IMR-90 (cell line): ENCODE measurements around the gene GNL2. TPM values are rescaled to one million over a fixed set of nuclear protein-coding genes. Genes with fewer than 3 reads are reported as not detected.
"Not testable (repeated sequence)": the region's sequence is repeated elsewhere in the genome, so short reads cannot be mapped to it uniquely, and the experiment has no call there.

ENCODE experiments used
- ATAC-seq: fragments of 200-7000 bp; cut with Tn5 transposase; 2 replicates; pipeline ENCODE4 v1.9.1; 2020; ENCODE audit warnings: low read depth, mild to moderate bottlenecking, moderate library complexity
- BruUV-seq: library from RNA; stranded (reverse); fragments of 400-500 nt; replicated peaks from 2 replicates; lab custom pipeline; 2021; lab: Mats Ljungman, UMichigan
- CTCF ChIA-PET: fragments of 300-600 bp; formaldehyde crosslinking; extraction: SDS; loops from one replicate; lab custom pipeline; 2021; ENCODE audit warnings: antibody characterized with exemption; lab: Yijun Ruan, JAX
- POLR2A ChIA-PET: fragments of 300-600 bp; sonication (Branson Sonifier 250); formaldehyde crosslinking; loops from one replicate; lab custom pipeline; 2022; ENCODE audit warnings: antibody characterized with exemption; ENCODE audit not compliant: unreplicated experiment; lab: Charles Lee
- DNase-seq: peaks from one replicate; pipeline ENCODE4 v3.0.0; 2013
- H2AFZ ChIP-seq: replicated peaks from 2 replicates; pipeline ENCODE3; 2013; ENCODE audit warnings: low read length, mild to moderate bottlenecking; ENCODE audit not compliant: poor library complexity
- H2AK5ac ChIP-seq: 2 replicates; pipeline ENCODE4 v1.6.1; 2013; ENCODE audit warnings: low read depth, low read length, inconsistent platforms
- H2AK9ac ChIP-seq: replicated peaks from 2 replicates; pipeline ENCODE3; 2013; ENCODE audit warnings: mild to moderate bottlenecking, low read depth, low read length, moderate library complexity; ENCODE audit not compliant: poor library complexity
- H2BK120ac ChIP-seq: 2 replicates; pipeline ENCODE4 v1.6.1; 2013; ENCODE audit warnings: low read depth, low read length, inconsistent platforms
- H2BK15ac ChIP-seq: 3 replicates; pipeline ENCODE4 v1.6.1; 2013; ENCODE audit warnings: low read depth, low read length, inconsistent platforms
- H2BK20ac ChIP-seq: 2 replicates; pipeline ENCODE4 v1.6.1; 2013; ENCODE audit warnings: low read depth, mild to moderate bottlenecking, inconsistent platforms, low read length, moderate library complexity
- H2BK5ac ChIP-seq: 2 replicates; pipeline ENCODE4 v1.6.1; 2013; ENCODE audit warnings: mild to moderate bottlenecking, low read depth, low read length, inconsistent platforms; ENCODE audit not compliant: poor library complexity, severe bottlenecking
- H3K14ac ChIP-seq: replicated peaks from 2 replicates; pipeline ENCODE4 v1.6.1; 2013; ENCODE audit warnings: low read depth, low read length, inconsistent platforms
- H3K18ac ChIP-seq: 2 replicates; pipeline ENCODE4 v1.6.1; 2013; ENCODE audit warnings: low read depth, low read length, control low read depth
- H3K23ac ChIP-seq: 2 replicates; pipeline ENCODE4 v1.6.1; 2013; ENCODE audit warnings: low read depth, low read length, inconsistent platforms
- H3K27ac ChIP-seq: 2 replicates; pipeline ENCODE4 v1.5.1; 2013; ENCODE audit warnings: mild to moderate bottlenecking, control low read depth, low read length; ENCODE audit not compliant: insufficient read depth
- H3K27me3 ChIP-seq: 2 replicates; pipeline ENCODE4 v1.6.1; 2013; ENCODE audit warnings: low read length; ENCODE audit not compliant: control insufficient read depth, insufficient read depth
- H3K36me3 ChIP-seq: 2 replicates; pipeline ENCODE4 v1.6.1; 2013; ENCODE audit warnings: low read length, mixed read lengths; ENCODE audit not compliant: control insufficient read depth, insufficient read depth
- H3K4ac ChIP-seq: 2 replicates; pipeline ENCODE4 v1.6.1; 2013; ENCODE audit warnings: low read depth, low read length, inconsistent platforms
- H3K4me1 ChIP-seq: 2 replicates; pipeline ENCODE4 v1.6.1; 2013; ENCODE audit warnings: low read length, mixed read lengths; ENCODE audit not compliant: control insufficient read depth, insufficient read depth
- H3K4me2 ChIP-seq: 2 replicates; pipeline ENCODE4 v1.6.1; 2013; ENCODE audit warnings: low read depth, mild to moderate bottlenecking, control low read depth, low read length, moderate library complexity
- H3K4me3 ChIP-seq: 2 replicates; pipeline ENCODE4 v1.5.1; 2013; ENCODE audit warnings: low read depth, mild to moderate bottlenecking, control low read depth, low read length, moderate library complexity; ENCODE audit not compliant: insufficient read depth
- H3K56ac ChIP-seq: 2 replicates; pipeline ENCODE4 v1.6.1; 2013; ENCODE audit warnings: low read length, inconsistent platforms; ENCODE audit not compliant: insufficient read depth; ENCODE audit errors: extremely low read depth
- H3K79me1 ChIP-seq, 2 experiments: 2 replicates each; pipeline ENCODE4 v1.6.1; 2013; ENCODE audit warnings: low read length in 2 of 2, inconsistent platforms in 1 of 2, low read depth in 1 of 2
- H3K9ac ChIP-seq: 2 replicates; pipeline ENCODE4 v1.6.1; 2013; ENCODE audit warnings: low read depth, low read length, control low read depth
- H3K9me1 ChIP-seq: 2 replicates; pipeline ENCODE4 v1.6.1; 2013; ENCODE audit warnings: low read length, inconsistent platforms; ENCODE audit not compliant: insufficient read depth
- H3K9me3 ChIP-seq: 2 replicates; pipeline ENCODE4 v1.6.1; 2013; ENCODE audit warnings: low read length; ENCODE audit not compliant: control insufficient read depth, insufficient read depth
- H4K20me1 ChIP-seq: 2 replicates; pipeline ENCODE4 v1.6.1; 2013; ENCODE audit warnings: low read length, inconsistent platforms; ENCODE audit not compliant: insufficient read depth
- H4K5ac ChIP-seq: 2 replicates; pipeline ENCODE4 v1.6.1; 2013; ENCODE audit warnings: mild to moderate bottlenecking, low read depth, low read length, control low read depth
- H4K8ac ChIP-seq, 2 experiments: 2 replicates each; pipeline ENCODE4 v1.6.1; 2013; ENCODE audit warnings: low read depth in 2 of 2, low read length in 2 of 2, control low read depth in 1 of 2, inconsistent platforms in 1 of 2
- H4K91ac ChIP-seq: 2 replicates; pipeline ENCODE4 v1.6.1; 2013; ENCODE audit warnings: low read depth, low read length, inconsistent platforms; ENCODE audit not compliant: insufficient read depth
- CEBPB ChIP-seq: IDR thresholded peaks from 2 replicates; pipeline ENCODE4 v1.6.1; 2012; ENCODE audit warnings: low read depth, low read length, improper control_type of control experiment
- WGBS, 2 experiments: methylation state at CpG; one replicate each; pipeline versions ENCODE4 v1.1.5 to v1.1.7; 2013; ENCODE audit warnings: missing lambda C conversion rate in 2 of 2; ENCODE audit not compliant: insufficient read length in 1 of 2; ENCODE audit errors: extremely low coverage in 2 of 2; 5-methylcytosine and 5-hydroxymethylcytosine counted together
- dilution Hi-C: fragments of 300-500 bp; cut with HindIII; formaldehyde crosslinking; loops from one replicate; pipeline ENCODE4 v1.14.3; 2018; ENCODE audit warnings: low sequenced_read_pairs; ENCODE audit not compliant: unreplicated experiment
- in situ Hi-C: fragments of 300-500 bp; cut with MboI; formaldehyde crosslinking; loops from 3 replicates; pipeline ENCODE4 v1.14.3; 2019; ENCODE audit warnings: low sequenced_read_pairs, inconsistent platforms, mixed read lengths
- intact Hi-C: fragments of 100-400 bp; cut with micrococcal nuclease; formaldehyde crosslinking; loops from 2 replicates; pipeline ENCODE4 v1.10.0; 2022
- polyA plus RNA-seq, 3 experiments: library from polyadenylated mRNA; depleted of rRNA; stranded (reverse); fragments of >200 nt; gene quantifications; 2 replicates each; pipeline ENCODE4 v1.2.3, GENCODE V29; 2012; ENCODE audit warnings: low replicate concordance in 1 of 3
- total RNA-seq: library from RNA; depleted of rRNA; stranded (reverse); fragments of >200 nt; gene quantifications from 2 replicates; pipeline ENCODE4 v1.2.3, GENCODE V29; 2012

Gene GNL2
- total and polyA plus RNA-seq, 2 of the 4 experiments (the other 2 are of a cell fraction) = 42.9 to 77.4 TPM

DNA sequence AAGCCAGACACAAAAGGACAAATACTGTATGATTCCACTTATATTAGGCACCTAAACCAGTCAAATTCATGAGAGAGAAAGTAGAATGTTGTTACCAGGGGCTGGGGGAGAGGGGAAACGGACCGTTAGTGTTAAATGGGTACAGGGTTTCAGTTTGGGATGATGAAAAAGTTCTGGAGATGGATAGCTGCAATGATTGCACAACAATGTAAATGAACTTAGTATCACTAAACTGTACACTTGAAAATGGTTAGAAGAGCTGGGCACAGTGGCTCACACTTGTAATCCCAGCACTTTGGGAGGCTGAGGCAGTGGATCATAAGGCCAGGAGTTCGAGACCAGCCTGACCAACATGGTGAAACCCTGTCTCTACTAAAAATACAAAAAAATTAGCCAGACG is 11.2 kb downstream of the GNL2 start:
- dilution Hi-C loops, intact Hi-C loops: not testable (repeated sequence)
- peaks cover 37% of the 10 kb centered on the region for H3K36me3 ChIP-seq

More for the DNA sequence above, 11.2 kb downstream of the GNL2 start:
- H3K23ac ChIP-seq, H3K9me3 ChIP-seq, H4K8ac ChIP-seq, H3K18ac ChIP-seq, H3K27me3 ChIP-seq, H2BK5ac ChIP-seq, POLR2A ChIA-PET, ATAC-seq, H2AK5ac ChIP-seq, H3K4me2 ChIP-seq, H3K4me1 ChIP-seq, H2BK15ac ChIP-seq, DNase-seq, H2BK20ac ChIP-seq, H4K20me1 ChIP-seq, H3K4ac ChIP-seq, H3K14ac ChIP-seq, BruUV-seq, H2BK120ac ChIP-seq, H3K27ac ChIP-seq, H3K4me3 ChIP-seq, H3K56ac ChIP-seq, H4K5ac ChIP-seq, H4K91ac ChIP-seq, H3K9me1 ChIP-seq, H2AK9ac ChIP-seq, CTCF ChIA-PET, H2AFZ ChIP-seq, H3K9ac ChIP-seq: not testable (repeated sequence)
- peak; percentile 69 for TF ChIP-seq CEBPB
- in situ Hi-C loops = loop anchor here (25.0 kb wide), 1 partner anchor 428 kb away; the partner anchor contains the start of genes FHL3 and UTP11
- WGBS, 2 experiments = no CpG with 5 or more reads among the region's 4 CpGs
- H3K79me1 ChIP-seq = peaks cover 10 to 11% of the 10 kb centered on the region in 2 experiments
